K562 (cell line): ENCODE data around the gene HAUS3. TPM values are rescaled to one million over a fixed set of nuclear protein-coding genes. Genes with fewer than 3 reads are reported as not detected.

Experiments
- ARHGAP35 ChIP-seq: fragments of 450-650 bp; IDR thresholded peaks from 2 replicates; pipeline ENCODE4 v1.6.1; 2018; ENCODE audit not compliant: partially characterized antibody
- CEBPG ChIP-seq, 3 experiments: fragments of 200-800 bp in 1 of 3; sonication (Bioruptor generic) in 1 of 3; sonication (generic) in 1 of 3; formaldehyde crosslinking in 1 of 3; IDR thresholded peaks in 2 of 3; conservative IDR thresholded peaks in 1 of 3; 2 replicates each; pipeline versions ENCODE4 v1.6.1 to v1.8.0; 2016 to 2022; ENCODE audit warnings: missing compliant biosample characterization in 2 of 3, missing genetic modification characterization in 2 of 3, mild to moderate bottlenecking in 1 of 3, missing genetic modification reagents in 1 of 3
- ETV5 ChIP-seq: sonication (generic); formaldehyde crosslinking; IDR thresholded peaks from 2 replicates; pipeline ENCODE4 v1.4.0; 2020; ENCODE audit warnings: low read depth, mild to moderate bottlenecking, missing genetic modification reagents
- FOS ChIP-seq: IDR thresholded peaks from 3 replicates; pipeline ENCODE4 v1.6.1; 2011; ENCODE audit not compliant: insufficient read length; ENCODE audit errors: extremely low read depth
- POLR2AphosphoS5 ChIP-seq: IDR thresholded peaks from 2 replicates; pipeline ENCODE4 v1.6.1; 2011; ENCODE audit warnings: mild to moderate bottlenecking, low read depth, low read length, moderate library complexity; ENCODE audit not compliant: control insufficient read depth, insufficient read depth
- POLR2G ChIP-seq: fragments of 200-400 bp; formaldehyde crosslinking; IDR thresholded peaks from 2 replicates; pipeline ENCODE4 v1.6.1; 2017; ENCODE audit warnings: low read depth, mild to moderate bottlenecking, antibody characterized with exemption, low read length, moderate library complexity
- RAD21 ChIP-seq, 2 experiments: fragments of 250-450 bp in 1 of 2; fragments of 450-650 bp in 1 of 2; sonication (Bioruptor Pico) in 1 of 2; formaldehyde crosslinking in 1 of 2; IDR thresholded peaks in 1 of 2; conservative IDR thresholded peaks in 1 of 2; 2 replicates each; pipeline versions ENCODE4 v1.4.0 to v1.8.0; 2020 to 2022; ENCODE audit warnings: mild to moderate bottlenecking in 2 of 2, moderate library complexity in 1 of 2
- SAP30 ChIP-seq: fragments of 200-600 bp; sonication (generic); IDR thresholded peaks from 2 replicates; pipeline ENCODE4 v1.6.1; 2012; ENCODE audit warnings: borderline replicate concordance, low read depth, mild to moderate bottlenecking, moderate library complexity, low read length, control low read depth, inconsistent platforms; ENCODE audit not compliant: insufficient read depth, poor library complexity, severe bottlenecking
- SNIP1 ChIP-seq: fragments of 450-650 bp; IDR thresholded peaks from 2 replicates; pipeline ENCODE4 v1.7.1; 2017; ENCODE audit warnings: low read depth, mild to moderate bottlenecking
- ZFPM2 ChIP-seq: fragments of 250-450 bp; sonication (Bioruptor Pico); IDR thresholded peaks from 2 replicates; pipeline ENCODE4 v1.5.1; 2022; ENCODE audit warnings: mild to moderate bottlenecking
- ZNF165 ChIP-seq: fragments of 250-450 bp; sonication (Bioruptor Pico); IDR thresholded peaks from 2 replicates; pipeline ENCODE4 v1.4.0; 2020; ENCODE audit warnings: borderline replicate concordance
- ZNF311 ChIP-seq: fragments of 250-450 bp; sonication (Bioruptor Pico); IDR thresholded peaks from 2 replicates; pipeline ENCODE4 v1.4.0; 2020; ENCODE audit warnings: mild to moderate bottlenecking, moderate library complexity
- polyA plus RNA-seq, 8 experiments: library from polyadenylated mRNA; depleted of rRNA in 4 of 8; stranded (reverse) in 5 of 8; unstranded in 3 of 8; fragments of >200 nt; fragmentation: Nextera tagmentation in 2 of 8; fragmentation: Illumina TruSeq in 1 of 8; extraction: Ambion mirVana in 2 of 8; extraction: Trizol in 1 of 8; gene quantifications; 2 replicates each; pipeline versions ENCODE4 v1.2.1 to v1.2.3, GENCODE V29; 2011 to 2014; ENCODE audit warnings: inconsistent platforms in 1 of 8, missing spikeins in 1 of 8
- total RNA-seq, 7 experiments: library from RNA; depleted of rRNA in 6 of 7; stranded (reverse); fragments of >200 nt in 6 of 7; fragmentation: Illumina TruSeq in 2 of 7; extraction: Trizol in 2 of 7; gene quantifications; 2 replicates each; pipeline versions ENCODE4 v1.2.1 to v1.2.3, GENCODE V29; 2011 to 2021; ENCODE audit warnings: low replicate concordance in 1 of 7
- TF ChIP-seq, protein P1 (sequence below): sonication (generic); formaldehyde crosslinking; IDR thresholded peaks from 2 replicates; pipeline ENCODE4 v1.8.1; 2023; ENCODE audit warnings: missing genetic modification reagents, mild to moderate bottlenecking, borderline replicate concordance
- TF ChIP-seq, protein P2 (sequence below): fragments of 450-650 bp; formaldehyde crosslinking; IDR thresholded peaks from 2 replicates; pipeline ENCODE4 v1.4.0; 2020; ENCODE audit warnings: mild to moderate bottlenecking, mixed read lengths
- TF ChIP-seq, protein P3 (sequence below), 2 experiments: fragments of 150-350 bp in 1 of 2; IDR thresholded peaks; 2 replicates each; pipeline ENCODE4 v1.6.1; 2012 to 2016; ENCODE audit warnings: low read depth in 2 of 2, low read length in 2 of 2, mild to moderate bottlenecking in 1 of 2, moderate library complexity in 1 of 2

Gene HAUS3
- total and polyA plus RNA-seq, 9 of the 15 experiments (the other 6 are each of a cell fraction or from before 2014, with no cell fraction given): 8.9 to 25.7 (median 21.5) TPM

DNA sequence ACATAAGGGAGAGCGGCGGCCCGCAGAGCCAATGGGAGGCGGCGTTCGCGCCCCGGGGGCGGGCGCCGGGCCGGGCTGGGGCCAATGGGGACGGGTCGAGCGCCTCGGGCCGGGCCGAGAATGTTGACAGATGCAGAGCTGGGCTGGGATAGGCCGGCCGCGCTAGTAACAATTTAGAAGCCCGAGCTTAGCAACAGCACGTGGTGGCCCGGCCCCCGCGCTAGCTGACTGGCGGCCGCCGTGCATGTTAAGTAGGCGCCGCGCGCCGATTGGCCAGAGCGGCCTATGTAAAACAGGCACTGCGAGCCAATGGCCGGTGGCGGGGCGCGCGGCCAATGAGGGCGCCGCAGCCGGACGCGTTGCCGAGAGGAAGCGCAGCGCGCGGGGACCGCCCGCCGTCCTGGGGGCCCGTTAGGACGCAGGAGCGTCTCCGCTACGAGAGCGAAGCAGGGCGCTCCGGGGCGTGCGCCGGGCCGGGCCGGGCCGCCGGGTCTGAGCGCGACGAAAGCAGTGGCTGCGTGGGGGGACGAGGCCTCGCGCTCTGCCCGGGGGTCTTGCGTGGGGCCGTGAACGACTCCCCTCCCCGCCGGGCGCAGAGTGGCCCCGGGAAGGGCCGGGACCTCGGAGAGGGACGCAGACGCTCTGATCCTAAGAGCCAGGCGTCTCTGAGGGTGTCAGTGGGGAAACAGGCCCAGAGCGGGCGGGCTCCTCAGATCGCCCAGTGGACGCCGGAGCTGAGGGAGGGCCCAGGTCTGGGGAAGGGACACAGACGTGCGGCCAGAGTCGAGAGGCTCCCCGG, 20.4 kb upstream of the HAUS3 start (continued):
- TF ChIP-seq POLR2G: peak; percentile 97
- TF ChIP-seq ZFPM2 (CRISPR knock-in tag): no peak
- peak; percentile 75 for TF ChIP-seq POLR2AphosphoS5
- 0 out of 2 replicates have a peak, but pooled peaks have one; percentile 10 for TF ChIP-seq ETV5
- TF ChIP-seq, protein P1, sequence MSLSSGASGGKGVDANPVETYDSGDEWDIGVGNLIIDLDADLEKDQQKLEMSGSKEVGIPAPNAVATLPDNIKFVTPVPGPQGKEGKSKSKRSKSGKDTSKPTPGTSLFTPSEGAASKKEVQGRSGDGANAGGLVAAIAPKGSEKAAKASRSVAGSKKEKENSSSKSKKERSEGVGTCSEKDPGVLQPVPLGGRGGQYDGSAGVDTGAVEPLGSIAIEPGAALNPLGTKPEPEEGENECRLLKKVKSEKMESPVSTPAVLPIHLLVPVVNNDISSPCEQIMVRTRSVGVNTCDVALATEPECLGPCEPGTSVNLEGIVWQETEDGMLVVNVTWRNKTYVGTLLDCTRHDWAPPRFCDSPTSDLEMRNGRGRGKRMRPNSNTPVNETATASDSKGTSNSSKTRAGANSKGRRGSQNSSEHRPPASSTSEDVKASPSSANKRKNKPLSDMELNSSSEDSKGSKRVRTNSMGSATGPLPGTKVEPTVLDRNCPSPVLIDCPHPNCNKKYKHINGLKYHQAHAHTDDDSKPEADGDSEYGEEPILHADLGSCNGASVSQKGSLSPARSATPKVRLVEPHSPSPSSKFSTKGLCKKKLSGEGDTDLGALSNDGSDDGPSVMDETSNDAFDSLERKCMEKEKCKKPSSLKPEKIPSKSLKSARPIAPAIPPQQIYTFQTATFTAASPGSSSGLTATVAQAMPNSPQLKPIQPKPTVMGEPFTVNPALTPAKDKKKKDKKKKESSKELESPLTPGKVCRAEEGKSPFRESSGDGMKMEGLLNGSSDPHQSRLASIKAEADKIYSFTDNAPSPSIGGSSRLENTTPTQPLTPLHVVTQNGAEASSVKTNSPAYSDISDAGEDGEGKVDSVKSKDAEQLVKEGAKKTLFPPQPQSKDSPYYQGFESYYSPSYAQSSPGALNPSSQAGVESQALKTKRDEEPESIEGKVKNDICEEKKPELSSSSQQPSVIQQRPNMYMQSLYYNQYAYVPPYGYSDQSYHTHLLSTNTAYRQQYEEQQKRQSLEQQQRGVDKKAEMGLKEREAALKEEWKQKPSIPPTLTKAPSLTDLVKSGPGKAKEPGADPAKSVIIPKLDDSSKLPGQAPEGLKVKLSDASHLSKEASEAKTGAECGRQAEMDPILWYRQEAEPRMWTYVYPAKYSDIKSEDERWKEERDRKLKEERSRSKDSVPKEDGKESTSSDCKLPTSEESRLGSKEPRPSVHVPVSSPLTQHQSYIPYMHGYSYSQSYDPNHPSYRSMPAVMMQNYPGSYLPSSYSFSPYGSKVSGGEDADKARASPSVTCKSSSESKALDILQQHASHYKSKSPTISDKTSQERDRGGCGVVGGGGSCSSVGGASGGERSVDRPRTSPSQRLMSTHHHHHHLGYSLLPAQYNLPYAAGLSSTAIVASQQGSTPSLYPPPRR (CRISPR knock-in tag): no peak
- TF ChIP-seq, protein P2, sequence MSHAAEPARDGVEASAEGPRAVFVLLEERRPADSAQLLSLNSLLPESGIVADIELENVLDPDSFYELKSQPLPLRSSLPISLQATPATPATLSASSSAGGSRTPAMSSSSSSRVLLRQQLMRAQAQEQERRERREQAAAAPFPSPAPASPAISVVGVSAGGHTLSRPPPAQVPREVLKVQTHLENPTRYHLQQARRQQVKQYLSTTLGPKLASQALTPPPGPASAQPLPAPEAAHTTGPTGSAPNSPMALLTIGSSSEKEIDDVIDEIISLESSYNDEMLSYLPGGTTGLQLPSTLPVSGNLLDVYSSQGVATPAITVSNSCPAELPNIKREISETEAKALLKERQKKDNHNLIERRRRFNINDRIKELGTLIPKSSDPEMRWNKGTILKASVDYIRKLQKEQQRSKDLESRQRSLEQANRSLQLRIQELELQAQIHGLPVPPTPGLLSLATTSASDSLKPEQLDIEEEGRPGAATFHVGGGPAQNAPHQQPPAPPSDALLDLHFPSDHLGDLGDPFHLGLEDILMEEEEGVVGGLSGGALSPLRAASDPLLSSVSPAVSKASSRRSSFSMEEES (CRISPR knock-in tag): no peak
- no peak for TF ChIP-seq ZNF311
- TF ChIP-seq SNIP1: no peak
- peak; percentile 91 for TF ChIP-seq FOS
- no peak for TF ChIP-seq ARHGAP35
- TF ChIP-seq, protein P3, sequence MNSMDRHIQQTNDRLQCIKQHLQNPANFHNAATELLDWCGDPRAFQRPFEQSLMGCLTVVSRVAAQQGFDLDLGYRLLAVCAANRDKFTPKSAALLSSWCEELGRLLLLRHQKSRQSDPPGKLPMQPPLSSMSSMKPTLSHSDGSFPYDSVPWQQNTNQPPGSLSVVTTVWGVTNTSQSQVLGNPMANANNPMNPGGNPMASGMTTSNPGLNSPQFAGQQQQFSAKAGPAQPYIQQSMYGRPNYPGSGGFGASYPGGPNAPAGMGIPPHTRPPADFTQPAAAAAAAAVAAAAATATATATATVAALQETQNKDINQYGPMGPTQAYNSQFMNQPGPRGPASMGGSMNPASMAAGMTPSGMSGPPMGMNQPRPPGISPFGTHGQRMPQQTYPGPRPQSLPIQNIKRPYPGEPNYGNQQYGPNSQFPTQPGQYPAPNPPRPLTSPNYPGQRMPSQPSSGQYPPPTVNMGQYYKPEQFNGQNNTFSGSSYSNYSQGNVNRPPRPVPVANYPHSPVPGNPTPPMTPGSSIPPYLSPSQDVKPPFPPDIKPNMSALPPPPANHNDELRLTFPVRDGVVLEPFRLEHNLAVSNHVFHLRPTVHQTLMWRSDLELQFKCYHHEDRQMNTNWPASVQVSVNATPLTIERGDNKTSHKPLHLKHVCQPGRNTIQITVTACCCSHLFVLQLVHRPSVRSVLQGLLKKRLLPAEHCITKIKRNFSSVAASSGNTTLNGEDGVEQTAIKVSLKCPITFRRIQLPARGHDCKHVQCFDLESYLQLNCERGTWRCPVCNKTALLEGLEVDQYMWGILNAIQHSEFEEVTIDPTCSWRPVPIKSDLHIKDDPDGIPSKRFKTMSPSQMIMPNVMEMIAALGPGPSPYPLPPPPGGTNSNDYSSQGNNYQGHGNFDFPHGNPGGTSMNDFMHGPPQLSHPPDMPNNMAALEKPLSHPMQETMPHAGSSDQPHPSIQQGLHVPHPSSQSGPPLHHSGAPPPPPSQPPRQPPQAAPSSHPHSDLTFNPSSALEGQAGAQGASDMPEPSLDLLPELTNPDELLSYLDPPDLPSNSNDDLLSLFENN (IDR thresholded peaks at IDR 0.05; ENCODE audit: low read depth in 2 of 2, low read length in 2 of 2): no peak
- TF ChIP-seq ZNF165: no peak
- TF ChIP-seq CEBPG (CRISPR knock-in tag; IDR thresholded peaks at IDR 0.05): no peak
- TF ChIP-seq CEBPG (tag; conservative IDR thresholded peaks at IDR 0.05 in 1 of 2, IDR thresholded peaks at IDR 0.05 in 1 of 2): no peak
- peak; percentile 86 for TF ChIP-seq SAP30
- no peak for TF ChIP-seq RAD21 (CRISPR knock-in tag; conservative IDR thresholded peaks at IDR 0.05 in 1 of 2, IDR thresholded peaks at IDR 0.05 in 1 of 2)
